Naive B cell (primary cell): ENCODE measurements around the gene GAL3ST2. TPM values are rescaled to one million over a fixed set of nuclear protein-coding genes. Genes with fewer than 3 reads are reported as not detected.
"Not testable (repeated sequence)": the region's sequence is repeated elsewhere in the genome, so short reads cannot be mapped to it uniquely, and the experiment has no call there.

ENCODE experiments used
- ATAC-seq, 2 donors: fragments of 150-1000 bp; cut with Tn5 transposase; 2 replicates each; pipeline ENCODE4 v1.10.0; 2021; ENCODE audit warnings: low read depth in 2 of 2, mild to moderate bottlenecking in 2 of 2, moderate library complexity in 2 of 2
- DNase-seq: peaks from one replicate; pipeline ENCODE4 v3.0.0; 2022
- H3K27ac Mint-ChIP-seq, 6 donors: one replicate each; pipeline ENCODE4 v1.8.0; 2020 to 2022; ENCODE audit warnings: mild to moderate bottlenecking in 6 of 6, mixed read lengths in 6 of 6, moderate library complexity in 5 of 6, inconsistent platforms in 2 of 6
- H3K27me3 Mint-ChIP-seq, 3 donors: one replicate each; pipeline ENCODE4 v1.8.0; 2021 to 2022; ENCODE audit warnings: mixed read lengths in 3 of 3, mild to moderate bottlenecking in 1 of 3
- H3K36me3 Mint-ChIP-seq, 2 donors: one replicate each; pipeline ENCODE4 v1.8.0; 2020 to 2022; ENCODE audit warnings: mixed read lengths in 2 of 2, inconsistent platforms in 1 of 2, mild to moderate bottlenecking in 1 of 2
- H3K4me1 Mint-ChIP-seq, 3 donors: one replicate each; pipeline ENCODE4 v1.8.0; 2020 to 2022; ENCODE audit warnings: mixed read lengths in 3 of 3, inconsistent platforms in 1 of 3, mild to moderate bottlenecking in 1 of 3, moderate library complexity in 1 of 3
- H3K4me3 Mint-ChIP-seq, 8 donors: one replicate each; pipeline ENCODE4 v1.8.0; 2020 to 2022; ENCODE audit warnings: mild to moderate bottlenecking in 8 of 8, mixed read lengths in 8 of 8, moderate library complexity in 8 of 8, inconsistent platforms in 2 of 8
- H3K9me3 Mint-ChIP-seq, 7 donors: one replicate each; pipeline ENCODE4 v1.8.0; 2020 to 2022; ENCODE audit warnings: mixed read lengths in 7 of 7, mild to moderate bottlenecking in 5 of 7, inconsistent platforms in 2 of 7, moderate library complexity in 1 of 7
- polyA plus RNA-seq, 6 donors: library from polyadenylated mRNA; unstranded; fragments of 300-500 nt; fragmentation: Illumina TruSeq; gene quantifications; one replicate each; pipeline ENCODE4 v1.2.3, GENCODE V29; 2021; ENCODE audit warnings: low read depth in 6 of 6

GAL3ST2 gene
- polyA plus RNA-seq = not detected

- H3K4me3 Mint-ChIP-seq = no peak within 1 kb of the TSS
Observed at GRCh38 chr2:241776336-241777169, at the start of gene GAL3ST2. GAL3ST2 (plus strand) TSS chr2:241776822; CDS start chr2:241776956, 134 bp downstream.

GRCh38 chr2:241728000-241728399 is 48.6 kb upstream of the GAL3ST2 start:
- ATAC-seq (no peak), DNase-seq (no peak)
- Mint-ChIP-seq H3K4me3 (no peak overlapping the region), H3K9me3 (peaks cover 0 to 2% (median 0%) of the 10 kb centered on the region in 7 donors), H3K27ac (peak overlapping the region in 1 of 6 donors; percentile 71), H3K4me1 (peaks cover 0 to 17% (median 4%) of the 10 kb centered on the region in 3 donors), H3K36me3 (no peaks in the 10 kb centered on the region), H3K27me3 (no peaks in the 10 kb centered on the region)

More at GRCh38 chr2:241776336-241777169, at the start of gene GAL3ST2:
- DNase-seq = no peak
- ATAC-seq = no peak
- H3K27me3 Mint-ChIP-seq = peaks cover 0 to 12% (median 6%) of the 10 kb centered on the region in 3 donors
- peaks cover 0 to 12% (median 7%) of the 10 kb centered on the region in 7 donors for H3K9me3 Mint-ChIP-seq
- peaks cover 6 to 12% (median 10%) of the 10 kb centered on the region in 3 donors for H3K4me1 Mint-ChIP-seq
- no peak within 1 kb of the TSS for H3K27ac Mint-ChIP-seq
- no peaks in the 10 kb centered on the region for H3K36me3 Mint-ChIP-seq

DNA sequence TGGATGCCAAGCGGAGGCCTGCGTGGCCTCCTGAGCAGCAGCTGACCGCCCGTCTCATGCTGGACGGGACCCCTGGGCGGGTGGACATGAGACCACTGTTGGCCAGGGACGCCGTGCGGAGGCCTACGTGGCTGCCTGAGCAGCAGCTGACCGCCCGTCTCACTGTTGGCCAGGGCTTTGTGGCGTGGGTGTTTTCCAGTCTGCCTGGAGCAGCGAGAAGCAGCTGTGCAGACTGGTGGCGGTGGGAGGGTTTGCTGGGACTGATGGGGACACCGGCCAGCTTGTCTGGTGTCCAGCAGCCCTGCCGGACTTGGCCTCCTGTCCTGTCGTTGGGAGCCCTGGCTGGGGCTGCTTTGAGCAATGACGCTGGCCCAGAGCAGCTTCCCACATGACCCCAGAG is 48.0 kb upstream of the GAL3ST2 start:
- DNase-seq (no peak), ATAC-seq (no peak)
- Mint-ChIP-seq H3K36me3 (no peaks in the 10 kb centered on the region), H3K27ac (no peak overlapping the region), H3K4me3 (no peak overlapping the region), H3K27me3 (no peaks in the 10 kb centered on the region), H3K4me1 (peaks cover 0 to 17% (median 6%) of the 10 kb centered on the region in 3 donors), H3K9me3 (no peaks in the 10 kb centered on the region)

GRCh38 chr2:241729868-241730267 is 46.8 kb upstream of the GAL3ST2 start:
- ATAC-seq (no peak), DNase-seq (no peak)
- Mint-ChIP-seq H3K27me3 (no peaks in the 10 kb centered on the region), H3K4me3 (peak overlapping the region in 1 of 8 donors; percentile 33), H3K4me1 (peaks cover 0 to 17% (median 9%) of the 10 kb centered on the region in 3 donors), H3K36me3 (no peaks in the 10 kb centered on the region), H3K27ac (peak overlapping the region in 2 of 6 donors; percentile 56 to 87), H3K9me3 (no peaks in the 10 kb centered on the region)

GRCh38 chr2:241730671-241731293 is 45.8 kb upstream of the GAL3ST2 start:
- no peak for DNase-seq
- peak overlapping the region in 3 of 8 donors; percentile 10 to 47 (median 35) for H3K4me3 Mint-ChIP-seq

DNA sequence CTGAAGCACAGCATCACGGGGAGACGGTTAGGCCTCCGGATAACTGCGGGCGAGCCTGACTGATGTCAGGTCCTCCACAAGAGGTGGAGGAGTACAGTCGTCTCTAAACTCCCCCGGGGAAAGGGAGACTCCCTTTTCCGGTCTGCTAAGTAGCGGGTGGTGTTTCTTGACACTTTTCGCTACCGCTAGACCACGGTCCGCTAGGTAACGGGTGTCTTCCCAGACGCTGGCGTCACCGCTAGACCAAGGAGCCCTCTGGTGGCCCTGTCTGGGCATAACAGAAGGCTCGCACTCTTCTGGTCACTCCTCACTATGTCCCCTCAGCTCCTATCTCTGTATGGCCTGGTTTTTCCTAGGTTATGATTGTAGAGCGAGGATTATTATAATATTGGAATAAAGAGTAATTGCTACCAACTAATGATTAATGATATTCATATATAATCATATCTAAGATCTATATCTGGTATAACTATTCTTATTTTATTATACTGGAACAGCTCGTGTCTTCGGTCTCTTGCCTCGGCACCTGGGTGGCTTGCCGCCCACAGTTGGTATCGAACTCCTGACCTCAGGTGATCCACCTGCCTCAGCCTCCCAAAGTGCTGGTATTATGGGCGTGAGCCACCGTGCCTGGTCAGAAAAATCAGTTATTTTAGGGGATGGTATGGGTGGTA is 44.0 kb upstream of the GAL3ST2 start:
- not testable (repeated sequence) for H3K36me3 Mint-ChIP-seq, ATAC-seq, H3K27me3 Mint-ChIP-seq, H3K9me3 Mint-ChIP-seq
- Mint-ChIP-seq H3K4me1 (peaks cover 0 to 20% (median 17%) of the 10 kb centered on the region in 3 donors), H3K27ac (peak overlapping the region in 5 of 6 donors; percentile 49 to 98 (median 87)), H3K4me3 (peak overlapping the region in 7 of 8 donors; percentile 70 to 90 (median 77))
- DNase-seq = peak; percentile 77

More at GRCh38 chr2:241730671-241731293, 45.8 kb upstream of the GAL3ST2 start:
- Mint-ChIP-seq H3K36me3 (no peaks in the 10 kb centered on the region), H3K27me3 (no peaks in the 10 kb centered on the region), H3K9me3 (no peaks in the 10 kb centered on the region), H3K4me1 (peaks cover 0 to 17% (median 14%) of the 10 kb centered on the region in 3 donors), H3K27ac (peak overlapping the region in 3 of 6 donors; percentile 19 to 87 (median 84))
- no peak for ATAC-seq

DNA sequence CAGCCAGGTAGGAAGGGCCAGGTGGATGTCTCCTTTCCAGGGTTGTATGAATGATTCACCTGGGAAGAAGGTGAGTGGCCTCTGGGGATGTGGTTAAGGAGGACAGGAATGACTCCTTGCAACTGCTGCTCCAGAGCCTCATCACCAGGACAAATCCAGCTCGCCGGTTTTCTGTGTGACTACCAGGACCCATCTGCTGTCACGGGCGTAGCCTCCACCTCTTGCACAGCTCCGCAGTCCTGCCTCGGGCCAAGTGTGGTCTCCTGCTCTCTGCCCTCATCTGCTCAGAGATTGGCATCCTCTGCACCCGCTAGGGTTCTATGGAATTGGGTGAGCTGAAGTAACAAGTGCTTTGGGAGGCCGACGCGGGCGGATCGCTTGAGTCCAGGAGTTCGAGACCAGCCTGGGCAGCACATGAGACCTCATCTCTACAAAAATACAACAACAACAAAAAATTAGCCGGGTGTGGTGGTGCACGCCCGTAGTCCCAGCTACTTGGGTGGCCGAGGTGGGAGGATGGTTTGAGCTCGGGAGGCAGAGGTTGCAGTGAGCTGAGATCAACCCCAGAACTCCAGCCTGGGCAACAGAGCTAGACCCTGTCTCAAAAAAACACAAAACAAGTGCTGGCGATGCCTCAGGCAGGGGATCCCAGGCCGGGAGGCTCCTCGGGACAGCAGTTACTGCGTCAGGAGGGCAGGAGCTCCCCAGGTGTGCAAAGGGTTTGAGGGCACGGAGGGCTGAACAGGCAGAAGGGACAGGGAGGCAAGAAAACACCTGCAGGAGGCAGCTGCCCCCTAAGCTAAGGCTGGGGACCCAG is 43.0 kb upstream of the GAL3ST2 start:
- Mint-ChIP-seq H3K9me3 (no peaks in the 10 kb centered on the region), H3K36me3 (no peaks in the 10 kb centered on the region), H3K4me1 (peaks cover 0 to 20% (median 17%) of the 10 kb centered on the region in 3 donors), H3K27ac (peak overlapping the region in 4 of 6 donors; percentile 87 to 98 (median 92)), H3K4me3 (peak overlapping the region; percentile 67 to 90 (median 78)), H3K27me3 (no peaks in the 10 kb centered on the region)
- ATAC-seq (no peak), DNase-seq (no peak)

- no peak for DNase-seq
- H3K27me3 Mint-ChIP-seq = no peaks in the 10 kb centered on the region
- no peaks in the 10 kb centered on the region for H3K9me3 Mint-ChIP-seq
- H3K4me1 Mint-ChIP-seq = peaks cover 0 to 20% (median 17%) of the 10 kb centered on the region in 3 donors
- no peak for ATAC-seq
- H3K36me3 Mint-ChIP-seq = no peaks in the 10 kb centered on the region
- H3K4me3 Mint-ChIP-seq = peak overlapping the region; percentile 20 to 87 (median 74)
- H3K27ac Mint-ChIP-seq = peak overlapping the region in 3 of 6 donors; percentile 87 to 93 (median 92)
Observed at GRCh38 chr2:241734208-241734466, 42.5 kb upstream of the GAL3ST2 start.

DNA sequence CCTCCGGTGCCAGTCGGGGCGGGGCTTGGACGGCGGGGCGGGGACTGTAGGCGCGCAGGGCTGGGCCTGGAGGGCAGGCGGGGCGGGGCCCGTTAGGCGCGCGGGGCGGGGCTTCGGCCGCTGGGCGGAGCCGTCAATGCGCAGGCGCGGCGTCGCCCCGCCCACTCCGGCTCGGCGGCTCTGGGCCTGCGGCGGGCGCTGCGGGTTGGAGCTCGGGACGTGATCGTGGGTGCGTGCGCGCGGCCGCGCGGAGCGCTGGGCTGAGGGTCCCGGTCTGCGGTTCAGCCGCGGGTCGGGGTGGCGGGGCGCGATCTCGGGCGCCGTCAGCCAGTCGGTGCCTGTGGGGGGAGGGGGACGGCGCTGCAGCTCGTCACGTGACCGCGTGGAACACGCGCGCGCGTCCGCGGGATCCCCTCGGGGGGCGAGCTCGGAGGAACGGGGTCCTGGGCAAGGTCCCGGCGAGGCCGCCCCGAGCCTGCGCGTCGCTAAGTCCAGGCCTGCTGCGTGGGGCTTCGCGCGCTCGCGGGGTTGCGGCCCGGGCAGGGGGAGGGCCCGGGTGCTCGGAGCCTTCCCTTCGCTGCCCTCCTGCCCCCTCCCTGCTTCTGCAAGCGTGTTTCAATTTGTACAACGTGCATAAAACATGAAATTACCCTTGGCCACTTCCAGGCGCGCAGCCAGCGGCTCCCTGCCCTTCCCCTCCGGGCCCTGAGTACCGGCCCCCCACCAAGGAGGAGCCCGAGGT is 42.0 kb upstream of the GAL3ST2 start, which contains the start of gene D2HGDH:
Gene D2HGDH (plus strand): TSS at position 164 of the 742 bp plus-strand sequence. CDS start 595 bp downstream, outside the sequence.
- Mint-ChIP-seq H3K4me1 (peaks cover 0 to 23% (median 17%) of the 10 kb centered on the region in 3 donors), H3K27me3 (no peaks in the 10 kb centered on the region), H3K36me3 (no peaks in the 10 kb centered on the region), H3K4me3 (peak within 1 kb of the TSS; percentile 77 to 92 (median 88)), H3K9me3 (no peaks in the 10 kb centered on the region), H3K27ac (peak within 1 kb of the TSS in 4 of 6 donors; percentile 87 to 98 (median 92))
- ATAC-seq (peak; percentile 85 to 88), DNase-seq (peak; percentile 92)

DNA sequence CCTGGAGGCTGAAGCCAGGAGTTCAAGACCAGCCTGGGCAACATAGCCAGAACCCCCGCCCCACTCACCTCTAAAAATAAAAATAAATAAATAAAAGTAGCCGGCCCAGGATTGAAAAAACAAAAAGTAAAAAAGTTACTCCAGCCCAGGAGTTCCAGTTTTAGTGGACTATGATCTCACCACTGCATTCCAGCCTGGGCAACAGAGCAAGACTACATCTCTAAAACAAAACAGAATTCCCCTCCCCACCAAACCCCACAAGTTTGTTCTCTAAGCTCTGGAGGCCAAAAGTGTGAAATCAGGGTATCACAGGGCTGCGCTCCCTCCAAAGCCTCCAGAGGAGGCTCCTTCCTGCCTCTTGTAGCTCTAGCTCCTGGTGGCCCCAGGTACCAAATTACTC is 40.5 kb upstream of the GAL3ST2 start:
- no peaks in the 10 kb centered on the region for H3K27me3 Mint-ChIP-seq
- ATAC-seq = no peak
- no peaks in the 10 kb centered on the region for H3K36me3 Mint-ChIP-seq
- no peak for DNase-seq
- peak overlapping the region in 2 of 6 donors; percentile 40 to 74 for H3K27ac Mint-ChIP-seq
- no peaks in the 10 kb centered on the region for H3K9me3 Mint-ChIP-seq
- peaks cover 0 to 24% (median 7%) of the 10 kb centered on the region in 3 donors for H3K4me1 Mint-ChIP-seq
- peak overlapping the region; percentile 77 to 92 (median 88) for H3K4me3 Mint-ChIP-seq

- Mint-ChIP-seq H3K36me3 (no peaks in the 10 kb centered on the region), H3K27me3 (no peaks in the 10 kb centered on the region), H3K4me1 (peaks cover 0 to 24% (median 0%) of the 10 kb centered on the region in 3 donors), H3K4me3 (peak overlapping the region in 1 of 8 donors; percentile 90), H3K27ac (peak overlapping the region in 1 of 6 donors; percentile 92), H3K9me3 (no peaks in the 10 kb centered on the region)
- DNase-seq = no peak
- no peak for ATAC-seq
Observed at GRCh38 chr2:241738040-241738686, 38.5 kb upstream of the GAL3ST2 start.
